Posterior vena cava (tissue), 2 donors: Measurements from ENCODE around the gene GRB7. TPM values are rescaled to one million over a fixed set of nuclear protein-coding genes. Genes with fewer than 3 reads are reported as not detected.
"Not testable (repeated sequence)": the region's sequence is repeated elsewhere in the genome, so short reads cannot be mapped to it uniquely, and the experiment has no call there.

Source experiments
- DNase-seq: peaks from one replicate; pipeline ENCODE4 v3.0.0-alpha.2; 2020; ENCODE audit warnings: low spot score
- intact Hi-C, 2 donors: fragments of 100-400 bp; cut with DNase I; formaldehyde crosslinking; loops; one replicate each; pipeline versions ENCODE4 v1.14.1 to v1.14.2; 2022 to 2023
- total RNA-seq, 2 donors: library from RNA; stranded (reverse); fragmentation: NEBNext Ultra II Directional; extraction: Animal tissue kit (Norgen Biotek cat#: 25700); gene quantifications; one replicate each; pipeline ENCODE4 v1.2.1, GENCODE V29; 2021
- donor health status: DM: yes; HTN: yes; CAD: no.
- donor health status: DM: yes; HTN: yes; CAD: no.

GRB7 gene
- total RNA-seq, 2 donors from 2014 or later, result not detected

DNA sequence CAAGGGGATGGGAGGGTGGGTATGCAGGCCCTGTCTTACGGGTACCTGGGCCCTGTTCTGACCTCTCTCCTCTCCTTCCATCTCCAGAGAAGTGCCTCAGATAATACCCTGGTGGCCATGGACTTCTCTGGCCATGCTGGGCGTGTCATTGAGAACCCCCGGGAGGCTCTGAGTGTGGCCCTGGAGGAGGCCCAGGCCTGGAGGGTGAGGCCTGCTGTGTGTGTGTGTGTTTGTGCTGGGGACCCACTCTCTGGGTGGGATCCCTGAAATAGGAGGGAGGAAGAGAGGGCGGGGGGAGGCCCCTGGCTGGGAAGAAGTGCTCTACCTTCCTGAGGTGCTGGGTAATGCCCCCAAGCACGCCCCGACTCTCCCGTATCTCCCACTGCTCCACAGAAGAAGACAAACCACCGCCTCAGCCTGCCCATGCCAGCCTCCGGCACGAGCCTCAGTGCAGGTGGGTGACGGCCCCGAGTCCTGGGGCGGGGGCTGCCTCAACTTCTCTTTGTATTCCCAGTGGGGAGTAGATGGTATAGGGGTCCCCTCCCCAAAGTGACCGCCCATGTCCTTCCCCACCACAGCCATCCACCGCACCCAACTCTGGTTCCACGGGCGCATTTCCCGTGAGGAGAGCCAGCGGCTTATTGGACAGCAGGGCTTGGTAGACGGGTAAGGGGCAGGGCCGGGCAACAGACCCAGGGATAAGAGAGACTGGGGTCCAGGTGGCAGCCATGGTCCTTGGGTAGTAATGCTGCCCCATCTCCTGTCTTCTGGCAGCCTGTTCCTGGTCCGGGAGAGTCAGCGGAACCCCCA lies 7.8 kb downstream of the GRB7 start:
- intact Hi-C loops, result no loop called here
- DNase-seq, result peak; percentile 67

DNA sequence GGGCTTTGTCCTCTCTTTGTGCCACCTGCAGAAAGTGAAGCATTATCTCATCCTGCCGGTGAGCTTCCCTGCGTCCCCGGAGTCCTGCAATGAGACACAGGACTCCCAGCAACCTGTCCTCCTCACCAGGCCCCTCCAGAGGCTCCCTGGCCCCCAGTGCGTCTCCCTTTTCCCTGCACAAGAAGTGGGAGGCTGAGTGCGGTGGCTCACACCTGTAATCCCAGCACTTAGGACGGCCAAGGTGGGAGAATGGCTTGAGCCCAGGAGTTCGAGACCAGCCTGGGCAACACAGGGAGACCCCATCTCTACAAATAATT lies 8.4 kb downstream of the GRB7 start:
- intact Hi-C loops, result no loop called here
- peak; percentile 29 for DNase-seq

DNA sequence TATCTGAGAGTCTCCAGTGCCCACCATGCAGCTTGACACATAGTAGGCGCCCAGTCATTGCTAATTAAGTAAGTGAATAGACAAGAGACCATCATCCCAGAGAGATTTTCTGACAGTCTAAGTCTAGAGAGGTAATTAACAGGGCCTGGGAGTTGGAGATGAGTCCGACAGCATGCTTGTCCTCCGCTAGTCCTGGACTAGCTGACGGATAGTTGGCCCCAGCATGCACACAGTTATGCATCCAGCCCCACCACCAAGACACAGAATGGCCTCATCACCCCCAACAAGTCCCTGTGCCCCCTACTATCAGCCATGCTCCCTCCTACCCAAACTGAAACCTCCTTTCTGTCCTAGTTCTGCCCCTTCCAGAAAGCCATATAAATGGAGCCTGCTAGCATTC lies 10.0 kb downstream of the GRB7 start:
- peak; percentile 42 for DNase-seq
- intact Hi-C loops, result no loop called here

DNA sequence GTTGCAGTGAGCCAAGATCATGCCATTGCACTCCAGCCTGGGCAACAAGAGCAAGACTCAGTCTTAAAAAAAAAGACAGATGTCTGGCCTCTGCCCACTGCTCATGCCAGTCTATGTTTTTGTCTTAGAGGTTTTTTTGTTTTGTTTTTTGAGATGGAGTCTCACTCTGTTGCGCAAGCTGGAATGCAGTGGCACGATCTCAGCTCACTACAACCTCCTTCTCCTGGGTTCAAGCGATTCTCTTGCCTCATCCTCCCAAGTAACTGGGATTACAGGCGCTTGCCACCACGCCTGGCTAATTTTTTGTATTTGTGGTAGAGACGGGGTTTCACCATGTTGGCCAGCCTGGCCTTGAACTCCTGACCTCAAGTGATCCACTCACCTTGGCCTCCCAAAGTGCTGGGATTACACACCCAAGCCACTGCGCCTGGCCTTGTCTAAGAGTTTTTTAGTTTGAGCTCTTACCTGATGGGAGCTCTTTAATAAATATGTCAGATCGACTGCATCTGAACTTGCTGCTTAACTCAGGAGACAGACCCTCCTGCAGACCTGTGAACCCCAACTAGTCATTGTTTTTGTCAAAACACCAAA lies 10.8 kb downstream of the GRB7 start:
- intact Hi-C loops, DNase-seq: not testable (repeated sequence)

DNA sequence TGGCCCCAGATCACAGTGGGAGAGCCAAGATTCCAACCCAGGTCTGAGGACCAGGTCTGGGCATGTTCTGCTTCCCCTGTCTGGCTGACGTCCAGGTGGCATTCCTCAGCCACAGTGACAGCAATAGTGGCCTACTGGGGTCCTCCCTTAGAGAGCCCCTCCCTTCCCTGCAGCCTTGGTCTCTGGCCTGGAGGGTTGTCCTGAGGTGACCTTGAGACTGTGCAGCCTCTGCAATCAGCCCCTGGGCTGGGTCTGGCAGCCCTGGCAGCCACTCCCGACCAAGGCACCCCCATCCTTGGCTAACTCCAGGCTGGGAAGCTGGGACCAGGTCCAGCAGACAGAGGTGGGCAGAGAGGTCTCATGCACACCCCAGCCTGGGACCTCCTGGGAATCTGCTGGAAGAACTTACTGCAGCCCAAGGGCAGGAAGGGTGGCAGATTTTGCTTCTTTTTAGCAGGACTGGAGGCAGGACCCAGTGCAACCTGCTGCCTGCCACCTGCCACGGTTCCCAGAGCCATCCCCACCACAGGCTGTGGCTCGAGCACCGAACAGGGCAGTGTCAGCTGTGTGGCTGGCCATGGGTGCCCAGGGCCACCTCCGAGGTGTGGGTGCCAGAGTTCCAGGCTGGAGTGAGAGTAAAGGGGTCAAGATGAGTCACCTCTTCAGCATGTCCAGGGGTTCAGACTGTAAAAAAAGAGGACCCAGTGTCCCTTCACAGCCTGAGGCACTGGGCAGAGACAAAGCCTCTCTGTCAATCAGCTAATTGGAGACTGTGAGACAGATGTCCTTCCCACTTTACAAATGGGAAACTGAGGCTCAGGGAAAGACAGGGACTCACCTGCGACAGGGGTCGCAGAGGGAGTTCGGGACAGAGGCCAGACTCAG lies 12.6 kb downstream of the GRB7 start:
- DNase-seq, result no peak
- intact Hi-C loops, result loop anchor here (5.0 kb wide), 2 partner anchors 113 to 128 kb away; partner anchors contain the start of gene STARD3 (in 1 of the 2)

DNA sequence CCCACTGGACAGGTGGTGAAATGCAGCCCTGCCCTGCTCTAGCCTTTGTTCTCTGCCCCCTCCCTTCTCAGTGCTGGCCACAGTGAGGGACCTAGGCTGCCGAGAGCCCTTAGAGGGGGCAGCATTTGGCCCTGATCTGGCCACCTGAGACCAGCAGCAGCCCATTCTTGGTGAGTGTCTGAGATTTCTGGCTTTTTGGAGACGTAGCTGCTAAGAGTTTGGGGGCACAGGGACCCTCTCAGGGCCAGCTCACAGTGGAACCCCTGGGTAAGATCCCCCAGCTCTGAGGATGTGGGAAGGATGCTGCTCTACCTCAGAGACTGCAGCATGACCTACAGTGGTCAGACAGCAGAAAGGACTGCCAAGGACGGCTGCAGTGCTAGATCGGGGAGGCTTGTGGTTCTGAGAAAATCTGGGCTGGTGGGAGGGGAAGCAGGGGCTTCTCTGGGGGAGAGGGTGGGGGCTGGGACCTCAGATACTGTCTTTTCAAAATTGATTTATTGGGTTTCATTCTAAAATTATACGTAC lies 13.3 kb downstream of the GRB7 start:
- no peak for DNase-seq
- intact Hi-C loops, result loop anchor here (5.0 kb wide), 2 partner anchors 114 to 129 kb away; partner anchors contain the start of gene STARD3 (in 1 of the 2)

DNA sequence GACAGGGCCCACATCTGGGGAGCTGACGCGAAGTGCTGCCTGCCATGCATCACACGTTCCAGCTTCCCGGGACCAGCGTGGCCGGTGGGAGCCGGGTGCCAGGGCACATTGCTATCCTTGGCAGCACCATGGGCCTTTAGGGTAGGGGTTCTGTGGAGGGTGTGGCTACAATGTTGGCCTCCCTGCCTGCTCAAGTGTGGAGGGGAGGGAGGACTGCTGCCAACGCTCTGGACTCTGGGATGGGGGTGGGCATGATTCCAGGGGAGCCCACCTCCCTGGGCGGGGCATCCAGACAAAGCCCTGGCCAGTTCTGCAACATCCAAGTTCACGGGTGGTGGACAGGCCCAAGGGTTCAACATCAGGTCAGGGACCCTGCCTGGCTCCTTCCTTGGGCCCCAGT lies 13.9 kb downstream of the GRB7 start:
- DNase-seq, result no peak
- intact Hi-C loops, result loop anchor here (5.0 kb wide), 2 partner anchors 114 to 129 kb away; partner anchors contain the start of gene STARD3 (in 1 of the 2)

DNA sequence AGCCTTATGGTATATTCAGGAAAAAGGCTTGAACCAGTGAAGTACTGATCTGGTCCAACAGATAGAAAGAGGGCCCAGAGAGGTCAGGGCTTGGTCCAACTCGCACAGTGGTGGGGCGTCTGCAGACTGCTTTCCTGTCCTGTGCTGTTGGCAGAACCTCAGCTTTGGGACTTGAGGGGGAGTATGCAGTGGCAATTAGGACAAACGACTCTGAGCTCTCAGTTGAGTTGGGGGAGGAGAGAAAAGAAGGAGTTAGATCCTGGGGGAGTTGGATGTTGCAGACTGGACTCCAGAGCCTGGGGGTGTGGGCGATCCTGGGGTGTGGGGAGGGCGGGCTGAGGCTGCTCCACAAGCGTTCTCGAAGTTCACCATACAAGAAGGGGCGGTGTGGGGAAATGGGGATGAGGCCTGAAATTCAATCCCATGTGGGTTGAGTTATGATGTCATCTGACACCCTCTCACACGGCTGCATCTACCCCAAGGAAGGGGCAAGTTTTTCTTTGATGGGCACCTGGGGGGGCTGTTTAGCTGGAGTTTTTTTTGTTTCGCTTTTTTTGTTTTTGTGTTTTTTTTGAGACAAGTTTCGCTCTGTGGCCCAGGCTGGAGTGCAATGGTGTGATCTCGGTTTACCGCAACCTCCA lies 14.6 kb downstream of the GRB7 start:
- intact Hi-C loops, result loop anchor here (5.0 kb wide), 2 partner anchors 115 to 130 kb away; partner anchors contain the start of gene STARD3 (in 1 of the 2)
- DNase-seq, result no peak

DNA sequence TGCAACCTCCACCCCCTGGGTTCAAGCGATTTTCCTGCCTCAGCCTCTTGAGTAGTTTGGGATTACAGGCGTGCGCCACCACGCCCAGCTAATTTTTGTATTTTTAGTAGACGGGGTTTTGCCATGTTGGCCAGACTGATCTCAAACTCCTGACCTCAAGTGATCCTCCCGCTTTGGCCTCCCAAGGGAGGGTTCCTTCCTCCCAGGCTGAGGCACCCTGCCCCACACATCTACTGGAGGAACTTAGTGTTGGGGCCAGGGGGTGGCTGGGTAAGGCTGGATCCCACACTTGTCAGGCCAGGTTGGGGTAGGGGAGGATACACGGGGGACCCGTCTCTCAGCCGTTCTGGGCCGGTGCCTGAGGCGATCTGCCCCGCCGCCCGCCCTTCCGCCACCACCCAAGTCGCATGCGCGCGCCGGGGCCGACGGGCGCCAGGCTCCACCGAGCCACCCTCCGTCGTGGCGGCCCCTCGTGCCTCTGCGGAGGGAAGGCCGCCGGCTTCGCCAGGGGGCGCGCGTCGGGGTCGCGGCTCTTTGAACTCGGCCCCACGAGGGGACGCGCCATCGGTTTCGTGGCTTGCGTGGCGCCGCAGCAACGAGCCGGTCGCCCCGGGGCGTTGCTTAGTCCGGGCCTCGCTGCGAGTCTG lies 15.9 kb downstream of the GRB7 start:
- peak; percentile 89 for DNase-seq
- intact Hi-C loops, result loop anchor here (5.0 kb wide), 2 partner anchors 116 to 131 kb away; partner anchors contain the start of gene STARD3 (in 1 of the 2)

DNA sequence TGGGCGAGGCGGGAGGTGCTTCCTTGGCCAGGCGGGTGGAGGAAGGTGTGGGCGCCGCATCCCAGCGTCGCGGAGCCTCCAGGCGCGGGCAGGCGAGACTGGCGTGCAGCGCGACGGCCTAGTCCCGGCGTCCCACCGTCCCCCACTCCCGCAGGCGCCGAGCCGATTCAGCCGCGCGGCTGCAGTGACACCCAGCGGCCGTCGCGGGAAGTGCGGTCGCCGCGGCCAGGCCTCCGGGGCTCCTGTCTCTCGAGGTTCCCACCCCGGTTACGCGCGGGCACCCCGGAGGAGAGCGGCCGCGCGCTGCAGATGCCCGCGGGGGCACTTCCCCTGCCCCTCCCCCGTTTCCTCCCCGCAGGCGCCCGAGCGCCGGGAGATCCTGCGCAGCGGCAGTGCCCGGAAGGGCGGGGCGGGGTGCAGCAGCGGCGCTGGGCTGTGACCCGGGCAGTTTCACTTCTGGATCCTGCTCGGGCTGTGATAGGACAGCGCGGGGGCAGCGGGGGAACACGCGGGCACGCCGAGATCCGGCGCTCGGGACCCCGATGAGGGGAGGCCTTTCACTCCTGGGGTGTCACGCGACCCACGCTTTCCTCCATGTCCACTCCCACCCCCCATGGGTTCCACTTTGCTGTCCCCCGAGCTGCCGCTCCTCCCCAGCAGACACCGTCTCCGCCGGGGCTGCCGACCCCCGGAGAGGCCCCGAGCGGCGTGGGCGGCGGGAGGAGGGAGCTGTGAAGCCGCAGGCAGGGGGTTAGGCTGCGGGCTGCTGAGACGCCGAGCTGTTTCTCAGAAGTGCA lies 16.6 kb downstream of the GRB7 start:
- DNase-seq, result peak; percentile 98
- intact Hi-C loops, result loop anchor here (5.0 kb wide), 2 partner anchors 117 to 132 kb away; partner anchors contain the start of gene STARD3 (in 1 of the 2)

DNA sequence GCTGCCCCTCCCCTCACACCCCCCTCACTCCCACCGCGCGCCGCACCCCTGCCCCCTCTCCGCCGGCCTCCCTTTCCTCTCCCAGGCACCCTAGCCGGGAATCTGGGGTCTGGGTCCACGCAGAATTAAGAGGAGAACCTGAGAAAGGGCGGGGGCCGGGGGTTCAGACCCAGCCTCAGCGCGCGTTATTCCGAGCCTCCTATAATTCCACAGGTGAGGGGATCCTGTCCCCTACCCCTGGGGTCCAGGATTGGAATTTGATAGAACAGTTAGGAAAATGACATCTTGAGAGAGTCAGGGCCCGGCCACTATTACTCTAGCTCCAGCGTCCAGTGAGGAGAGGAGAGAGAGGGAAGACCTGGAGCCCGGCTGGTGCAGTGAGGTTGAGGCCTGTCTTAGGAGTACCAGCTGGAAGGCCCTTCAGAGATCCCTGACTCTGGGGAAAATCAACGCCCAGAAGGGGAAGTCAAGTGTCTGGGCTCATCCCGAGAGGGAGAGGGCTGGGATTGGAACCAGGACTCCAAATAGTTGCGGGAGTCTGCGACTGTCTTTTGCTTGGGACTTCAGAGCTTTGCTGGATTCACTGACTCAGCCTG lies 17.3 kb downstream of the GRB7 start:
- intact Hi-C loops, result loop anchor here (5.0 kb wide), 2 partner anchors 118 to 133 kb away; partner anchors contain the start of gene STARD3 (in 1 of the 2)
- DNase-seq, result no peak

DNA sequence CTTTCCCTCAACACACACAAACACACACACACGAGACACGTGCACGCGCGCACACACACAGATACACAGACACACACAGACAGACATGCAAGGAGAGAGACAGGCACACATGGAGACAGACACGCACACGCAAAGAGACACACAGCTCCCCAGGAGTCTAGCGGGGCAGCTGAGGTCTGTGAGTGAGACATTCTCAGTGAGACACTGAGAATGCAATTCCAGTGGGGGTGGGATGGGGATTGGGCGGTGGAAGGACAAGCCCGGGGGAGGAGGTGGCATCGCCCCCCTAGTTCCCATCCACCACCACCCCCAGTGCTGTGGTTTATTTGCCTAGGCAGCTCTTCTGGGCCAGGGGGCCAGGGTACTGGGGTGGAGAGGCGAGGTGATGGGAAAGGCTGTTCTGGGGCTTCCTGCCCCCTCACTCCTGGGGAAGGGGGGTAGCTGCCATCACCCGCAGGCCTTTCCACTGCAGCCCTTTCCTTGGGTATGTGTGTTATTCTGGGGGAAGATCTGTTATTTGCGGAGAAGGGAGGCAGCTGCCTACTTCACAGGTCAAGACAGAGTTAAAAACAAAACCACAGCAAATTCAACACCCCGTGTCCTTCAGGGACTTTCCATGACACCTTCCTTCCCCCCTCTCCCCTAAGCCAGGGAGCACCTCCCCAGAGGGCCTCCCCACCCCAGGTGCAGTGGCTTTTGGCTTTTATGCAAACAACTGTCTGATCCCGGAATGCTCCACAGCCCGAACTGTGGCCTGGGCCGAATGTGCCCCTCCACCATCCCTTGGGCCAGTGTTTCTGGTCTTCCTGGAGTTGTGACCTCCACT lies 18.0 kb downstream of the GRB7 start:
- intact Hi-C loops, result no loop called here
- no peak for DNase-seq

DNA sequence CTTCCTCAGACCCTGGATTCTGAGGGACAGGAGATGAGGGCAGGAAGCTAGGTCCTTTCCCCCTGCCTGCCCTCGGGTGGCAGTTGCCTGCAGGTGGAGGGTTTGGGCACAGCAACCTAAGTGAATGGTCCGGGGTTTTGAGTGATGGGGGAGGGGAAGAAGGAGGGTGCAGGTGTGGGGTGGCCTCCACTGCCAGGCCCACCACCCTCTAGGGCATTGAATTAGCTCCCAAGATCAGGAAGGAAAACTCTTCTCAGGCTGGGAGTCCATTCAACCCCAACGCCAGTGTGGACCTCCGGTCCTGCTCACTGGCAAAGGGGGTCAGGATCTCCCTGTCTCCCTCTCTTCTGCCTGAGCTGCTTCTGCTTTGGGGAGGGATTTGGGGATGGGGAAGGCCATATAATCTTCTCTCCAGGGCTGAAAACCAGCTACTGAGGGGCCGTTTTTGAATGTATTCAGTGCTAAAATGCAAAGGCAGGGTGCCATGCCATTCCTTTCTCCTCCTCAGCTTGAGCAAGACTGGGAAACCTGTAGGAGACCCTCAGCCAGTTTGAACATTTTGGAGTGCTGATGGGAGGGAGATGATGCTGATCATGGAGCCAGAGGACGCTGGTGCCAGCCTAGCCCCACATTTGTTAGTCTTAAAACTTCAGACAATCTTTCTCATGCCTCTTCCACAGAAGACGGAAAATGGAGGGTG lies 18.8 kb downstream of the GRB7 start:
- intact Hi-C loops, result no loop called here
- no peak for DNase-seq

DNA sequence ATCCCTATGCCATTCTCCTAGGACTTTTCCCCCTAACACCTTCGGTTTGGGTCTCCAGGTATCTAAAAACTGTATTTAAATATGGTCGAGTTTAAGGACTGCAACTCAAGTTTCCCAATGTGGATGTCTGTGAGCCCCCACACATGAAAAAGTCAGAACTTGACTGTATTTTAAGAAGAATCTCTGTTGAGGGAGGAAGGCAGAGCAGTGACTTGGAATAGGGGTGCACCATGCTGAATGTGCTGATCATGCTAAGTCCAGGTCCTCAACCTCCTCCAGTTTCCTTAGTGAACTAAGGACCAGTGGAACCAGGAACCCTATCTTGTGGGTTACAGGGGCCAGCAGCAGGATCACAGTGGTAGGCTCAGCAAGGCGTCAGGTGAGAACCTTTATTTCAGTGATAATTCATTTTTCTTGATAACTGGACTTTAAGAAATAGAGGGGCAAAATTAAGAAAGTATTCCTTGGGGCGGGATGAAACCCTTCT lies 19.5 kb downstream of the GRB7 start:
- no peak for DNase-seq
- intact Hi-C loops, result no loop called here
